ENCODE measurements around the gene VAT1L. TPM values are rescaled to one million over a fixed set of nuclear protein-coding genes. Genes with fewer than 3 reads are reported as not detected.

VAT1L gene
- total and polyA plus RNA-seq, 10 donors = 0.02 to 0.23 (median 0.10) TPM; not detected in 4

DNA sequence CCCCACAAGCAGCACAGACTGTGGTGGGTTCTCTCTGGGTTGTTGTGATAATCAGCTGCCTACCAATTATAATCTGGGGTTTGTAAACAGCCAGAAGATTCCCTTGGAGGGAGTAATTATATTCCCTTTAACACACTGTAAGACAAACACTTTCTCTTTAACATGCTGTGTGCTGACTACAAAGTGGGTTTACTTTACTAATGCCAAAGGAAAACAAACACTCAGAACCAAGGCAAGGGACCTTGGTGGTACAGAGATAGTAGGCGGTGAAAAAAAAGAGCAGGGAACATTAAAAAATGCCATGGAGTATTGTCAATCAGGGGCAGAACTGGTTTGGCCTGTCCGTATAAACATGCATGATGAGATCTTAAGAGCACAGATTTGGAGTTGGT is 3.0 kb upstream of the VAT1L start:
- Histone ChIP-seq H3K4me1 (peaks cover 9 to 24% (median 18%) of the 10 kb centered on the region in 6 donors), H3K27me3 (replicated peaks in 1 of 7) (peaks cover 3 to 61% (median 40%) of the 10 kb centered on the region in 7 donors), H3K9me3 (no peaks in the 10 kb centered on the region), H3K27ac (no peak overlapping the region), H3K36me3 (no peaks in the 10 kb centered on the region), H3K4me3 (no peak overlapping the region)
- intact Hi-C loops (cut with DNase I; ENCODE audit: low total_unique reads) = no loop called here
- no peak for DNase-seq
- 73 to 94% (median 86%) methylated on average over 2 of the region's 2 CpGs for WGBS, 5 donors
- TF ChIP-seq POLR2A (IDR thresholded peaks at IDR 0.05) (no peak), POLR2AphosphoS5 (IDR thresholded peaks at IDR 0.05) (no peak)
- TF ChIP-seq, protein P1, sequence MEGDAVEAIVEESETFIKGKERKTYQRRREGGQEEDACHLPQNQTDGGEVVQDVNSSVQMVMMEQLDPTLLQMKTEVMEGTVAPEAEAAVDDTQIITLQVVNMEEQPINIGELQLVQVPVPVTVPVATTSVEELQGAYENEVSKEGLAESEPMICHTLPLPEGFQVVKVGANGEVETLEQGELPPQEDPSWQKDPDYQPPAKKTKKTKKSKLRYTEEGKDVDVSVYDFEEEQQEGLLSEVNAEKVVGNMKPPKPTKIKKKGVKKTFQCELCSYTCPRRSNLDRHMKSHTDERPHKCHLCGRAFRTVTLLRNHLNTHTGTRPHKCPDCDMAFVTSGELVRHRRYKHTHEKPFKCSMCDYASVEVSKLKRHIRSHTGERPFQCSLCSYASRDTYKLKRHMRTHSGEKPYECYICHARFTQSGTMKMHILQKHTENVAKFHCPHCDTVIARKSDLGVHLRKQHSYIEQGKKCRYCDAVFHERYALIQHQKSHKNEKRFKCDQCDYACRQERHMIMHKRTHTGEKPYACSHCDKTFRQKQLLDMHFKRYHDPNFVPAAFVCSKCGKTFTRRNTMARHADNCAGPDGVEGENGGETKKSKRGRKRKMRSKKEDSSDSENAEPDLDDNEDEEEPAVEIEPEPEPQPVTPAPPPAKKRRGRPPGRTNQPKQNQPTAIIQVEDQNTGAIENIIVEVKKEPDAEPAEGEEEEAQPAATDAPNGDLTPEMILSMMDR (IDR thresholded peaks at IDR 0.05 in 8 of 11, conservative IDR thresholded peaks at IDR 0.05 in 3 of 11) = no peak

DNA sequence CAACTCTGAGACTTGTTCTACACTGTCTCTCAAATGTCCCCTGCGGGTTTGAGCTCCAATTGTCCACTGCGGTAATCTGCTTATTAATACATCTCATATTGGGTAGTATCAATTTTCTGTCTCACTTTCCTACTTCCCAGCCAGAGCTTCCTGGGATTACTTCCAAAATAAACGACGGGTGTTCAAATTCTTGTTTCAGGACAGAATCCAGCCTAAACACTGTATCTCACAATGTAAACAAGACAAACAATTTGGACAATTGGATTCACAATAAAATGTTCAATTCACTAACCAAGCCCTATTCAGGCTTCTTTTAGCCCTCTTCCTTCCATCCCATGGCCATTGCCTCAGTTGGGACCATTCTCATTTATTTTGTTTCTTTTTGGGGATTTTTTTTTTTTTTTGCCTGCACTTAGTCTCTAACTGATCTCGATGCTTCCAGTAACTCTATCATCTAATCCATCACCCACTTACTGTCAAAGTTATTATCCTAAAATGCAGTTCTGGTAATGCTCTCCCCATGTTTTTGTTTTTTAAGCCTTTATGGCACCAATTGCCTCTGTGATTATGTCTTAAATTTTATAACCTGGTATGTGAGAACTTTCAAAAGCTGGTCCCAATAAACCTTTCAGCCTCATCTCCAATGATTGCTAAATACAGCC is 2.0 kb upstream of the VAT1L start:
- Histone ChIP-seq H3K27me3 (replicated peaks in 1 of 7) (peaks cover 3 to 68% (median 47%) of the 10 kb centered on the region in 7 donors), H3K4me1 (peaks cover 9 to 24% (median 18%) of the 10 kb centered on the region in 6 donors), H3K36me3 (no peaks in the 10 kb centered on the region), H3K9me3 (no peaks in the 10 kb centered on the region), H3K27ac (no peak overlapping the region), H3K4me3 (no peak overlapping the region)
- intact Hi-C loops (cut with DNase I; ENCODE audit: low total_unique reads) = no loop called here
- TF ChIP-seq POLR2AphosphoS5 (IDR thresholded peaks at IDR 0.05) = no peak
- no peak for TF ChIP-seq POLR2A (IDR thresholded peaks at IDR 0.05)
- TF ChIP-seq, protein P1 (IDR thresholded peaks at IDR 0.05 in 8 of 11, conservative IDR thresholded peaks at IDR 0.05 in 3 of 11) = no peak
- DNase-seq = no peak
- 73 to 84% (median 79%) methylated on average over 5 of the region's 5 CpGs for WGBS, 5 donors

DNA sequence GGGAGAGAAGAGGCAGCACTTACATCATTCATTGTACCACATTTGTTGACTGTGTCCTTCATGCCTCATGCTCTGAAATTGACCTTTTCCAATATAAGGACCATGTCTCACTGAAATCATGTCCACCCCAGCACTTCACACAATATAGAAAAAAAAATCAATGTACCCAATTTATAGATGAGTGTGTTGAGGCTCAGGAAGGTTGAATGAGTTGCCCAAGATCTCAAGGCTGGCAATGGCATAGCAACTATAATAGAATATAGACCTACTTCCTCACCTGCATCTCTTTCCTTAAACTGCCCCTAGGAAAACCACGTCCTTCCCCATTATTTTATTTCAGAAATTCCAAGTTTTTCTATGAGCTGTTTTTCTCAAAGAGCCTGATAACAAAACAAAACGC is 912 bp upstream of the VAT1L start:
- H3K9me3 ChIP-seq = no peaks in the 10 kb centered on the region
- peaks cover 9 to 24% (median 18%) of the 10 kb centered on the region in 6 donors for H3K4me1 ChIP-seq
- H3K4me3 ChIP-seq = no peak overlapping the region
- no peak overlapping the region for H3K27ac ChIP-seq
- DNase-seq = no peak
- no peaks in the 10 kb centered on the region for H3K36me3 ChIP-seq
- H3K27me3 ChIP-seq (replicated peaks in 1 of 7) = peaks cover 3 to 79% (median 49%) of the 10 kb centered on the region in 7 donors
- 35 to 48% (median 40%) methylated on average over 2 of the region's 2 CpGs for WGBS, 5 donors
- intact Hi-C loops (cut with DNase I; ENCODE audit: low total_unique reads) = no loop called here
- no peak for TF ChIP-seq POLR2AphosphoS5 (IDR thresholded peaks at IDR 0.05)
- TF ChIP-seq, protein P1 (IDR thresholded peaks at IDR 0.05 in 8 of 11, conservative IDR thresholded peaks at IDR 0.05 in 3 of 11) = no peak
- TF ChIP-seq POLR2A (IDR thresholded peaks at IDR 0.05) = no peak

DNA sequence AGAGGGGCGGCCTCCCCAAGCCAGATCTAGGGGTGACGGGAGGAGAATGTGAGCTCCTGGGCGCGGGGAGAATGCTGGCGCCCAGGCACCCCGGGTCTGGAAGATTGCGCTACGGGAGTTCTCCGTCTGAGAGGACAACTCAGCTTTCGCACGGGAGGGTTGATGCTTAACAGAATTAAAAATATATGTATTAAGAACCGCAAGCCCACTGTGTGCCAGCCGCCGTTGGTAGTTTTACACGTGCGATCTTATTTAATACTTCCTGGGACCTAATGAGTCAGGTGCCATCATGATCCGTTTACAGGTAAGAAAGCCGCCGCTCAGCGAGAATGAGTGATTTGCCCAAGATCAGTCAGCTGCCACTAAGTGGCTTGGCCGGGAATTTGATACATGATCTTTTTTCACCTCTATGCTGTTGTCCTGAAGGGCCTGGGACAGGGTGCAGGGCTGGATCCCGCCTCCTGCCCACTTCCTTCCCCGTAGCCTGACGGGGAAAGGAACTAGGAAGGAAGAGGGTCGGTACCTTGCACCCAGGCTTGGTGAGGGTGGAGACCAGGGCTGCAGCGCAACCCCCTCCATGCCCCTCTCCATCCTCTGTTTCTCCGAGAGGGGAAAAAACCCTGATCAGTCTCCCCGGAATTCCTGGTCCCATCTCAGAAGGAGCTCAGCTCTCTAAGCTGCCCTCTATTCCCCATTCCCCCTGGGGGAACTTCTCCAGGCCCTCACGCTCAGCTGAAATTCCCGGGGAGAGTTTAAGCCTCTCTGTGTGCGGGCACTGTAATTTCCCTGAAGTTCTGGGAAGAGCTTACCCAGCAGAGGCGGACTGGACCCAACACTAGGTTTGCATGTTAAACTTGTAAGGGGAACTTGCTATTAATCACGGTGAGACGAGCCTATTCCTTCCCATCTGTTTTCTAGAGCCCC is 983 bp downstream of the VAT1L start:
- peak overlapping the region in 7 of 8 donors; percentile 25 to 73 (median 40) for H3K4me3 ChIP-seq
- WGBS, 5 donors = 3 to 4% (median 4%) methylated on average over 33 to 34 of the region's 34 CpGs
- TF ChIP-seq POLR2AphosphoS5 (IDR thresholded peaks at IDR 0.05) = no peak
- TF ChIP-seq, protein P1 (IDR thresholded peaks at IDR 0.05 in 8 of 11, conservative IDR thresholded peaks at IDR 0.05 in 3 of 11) = no peak
- no peak for TF ChIP-seq POLR2A (IDR thresholded peaks at IDR 0.05)
- DNase-seq = no peak
- H3K27me3 ChIP-seq (replicated peaks in 1 of 7) = peaks cover 3 to 86% (median 49%) of the 10 kb centered on the region in 7 donors
- intact Hi-C loops (cut with DNase I; ENCODE audit: low total_unique reads) = no loop called here
- H3K4me1 ChIP-seq = peaks cover 9 to 24% (median 18%) of the 10 kb centered on the region in 6 donors
- no peaks in the 10 kb centered on the region for H3K36me3 ChIP-seq
- H3K9me3 ChIP-seq = no peaks in the 10 kb centered on the region
- no peak overlapping the region for H3K27ac ChIP-seq

Measured in spleen (tissue), 11 donors.